A673 (cell line): ENCODE results near the gene CBX2. TPM values are rescaled to one million over a fixed set of nuclear protein-coding genes. Genes with fewer than 3 reads are reported as not detected.

Source experiments
- BruUV-seq: library from RNA; stranded (reverse); fragments of 400-500 nt; replicated peaks from 2 replicates; lab custom pipeline; 2021; lab: Mats Ljungman, UMichigan
- CTCF ChIA-PET: fragments of 300-600 bp; sonication (Branson Sonifier 250); formaldehyde crosslinking; loops from one replicate; lab custom pipeline; 2022; ENCODE audit warnings: antibody characterized with exemption; lab: Charles Lee
- POLR2A ChIA-PET: fragments of 300-600 bp; sonication (Branson Sonifier 250); formaldehyde crosslinking; loops from one replicate; lab custom pipeline; 2022; ENCODE audit warnings: antibody characterized with exemption; ENCODE audit not compliant: low non-redundant PET; lab: Charles Lee
- DNase-seq: peaks from one replicate; pipeline ENCODE4 v3.0.0-alpha.2; 2015; ENCODE audit warnings: low spot score
- H3K27ac ChIP-seq: fragments of 200-600 bp; sonication (generic); 2 replicates; pipeline ENCODE4 v1.5.1; 2016; ENCODE audit warnings: mixed run types, low read depth, mild to moderate bottlenecking, mixed read lengths, antibody characterized with exemption, low read length; ENCODE audit not compliant: poor library complexity, severe bottlenecking
- H3K27me3 ChIP-seq: fragments of 200-600 bp; sonication (generic); replicated peaks from 2 replicates; pipeline ENCODE4 v1.6.1; 2017; ENCODE audit warnings: mixed run types, low read depth, mild to moderate bottlenecking, mixed read lengths, antibody characterized with exemption, low read length; ENCODE audit not compliant: insufficient read depth, poor library complexity
- H3K36me3 ChIP-seq: fragments of 200-600 bp; sonication (generic); 2 replicates; pipeline ENCODE4 v1.6.1; 2016; ENCODE audit warnings: mixed run types, mild to moderate bottlenecking, mixed read lengths, antibody characterized with exemption, low read length; ENCODE audit not compliant: insufficient read depth, poor library complexity, severe bottlenecking
- H3K4me1 ChIP-seq: fragments of 200-600 bp; sonication (generic); 2 replicates; pipeline ENCODE4 v1.6.1; 2017; ENCODE audit warnings: mixed run types, mild to moderate bottlenecking, mixed read lengths, antibody characterized with exemption, low read length; ENCODE audit not compliant: insufficient read depth, poor library complexity, severe bottlenecking
- H3K4me3 ChIP-seq: fragments of 200-600 bp; sonication (generic); 2 replicates; pipeline ENCODE4 v1.5.1; 2016; ENCODE audit warnings: low read depth, mixed run types, mild to moderate bottlenecking, mixed read lengths, low read length; ENCODE audit not compliant: poor library complexity, severe bottlenecking
- H3K9me3 ChIP-seq: fragments of 200-600 bp; sonication (generic); 2 replicates; pipeline ENCODE4 v1.6.1; 2016; ENCODE audit warnings: mixed run types, low read depth, mild to moderate bottlenecking, mixed read lengths, antibody characterized with exemption, low read length; ENCODE audit not compliant: poor library complexity, severe bottlenecking
- EZH2 ChIP-seq: fragments of 200-600 bp; sonication (generic); IDR thresholded peaks from 2 replicates; pipeline ENCODE4 v1.6.1; 2017; ENCODE audit warnings: borderline replicate concordance, low read depth, mild to moderate bottlenecking, mixed read lengths, antibody characterized with exemption, low read length; ENCODE audit not compliant: poor library complexity, severe bottlenecking
- intact Hi-C: fragments of 100-400 bp; cut with micrococcal nuclease; formaldehyde crosslinking; loops from one replicate; pipeline ENCODE4 v1.10.0; 2022; ENCODE audit not compliant: unreplicated experiment
- total RNA-seq: library from RNA; stranded (reverse); gene quantifications from 2 replicates; pipeline ENCODE4 v1.2.3, GENCODE V29; 2021
- TF ChIP-seq, protein P1 (sequence below): fragments of 300-800, 200-600 bp; sonication (generic); conservative IDR thresholded peaks from 2 replicates; pipeline ENCODE4 v1.5.1; 2017; ENCODE audit warnings: low read depth, mild to moderate bottlenecking, antibody characterized with exemption, low read length, moderate library complexity, mixed read lengths

The CBX2 gene
- total RNA-seq, 1 experiment from 2014 or later = 59.5 TPM

GRCh38 chr17:79826841-79827578 lies 49.1 kb downstream of the CBX2 start:
- Histone ChIP-seq H3K27ac (peak overlapping the region; percentile 74), H3K4me3 (no peak overlapping the region), H3K27me3 (no peaks in the 10 kb centered on the region), H3K36me3 (no peaks in the 10 kb centered on the region), H3K4me1 (peaks cover 69% of the 10 kb centered on the region), H3K9me3 (no peaks in the 10 kb centered on the region)
- POLR2A ChIA-PET = interaction anchor here (1.9 kb wide), 1 partner anchor 12 kb away, joined by 8 read pairs; the partner anchor contains the start of gene CBX4
- intact Hi-C loops = loop anchor here (2.0 kb wide), 1 partner anchor 16 kb away; no protein-coding TSS in a partner anchor
- BruUV-seq = no TSS peak
- TF ChIP-seq, protein P1, sequence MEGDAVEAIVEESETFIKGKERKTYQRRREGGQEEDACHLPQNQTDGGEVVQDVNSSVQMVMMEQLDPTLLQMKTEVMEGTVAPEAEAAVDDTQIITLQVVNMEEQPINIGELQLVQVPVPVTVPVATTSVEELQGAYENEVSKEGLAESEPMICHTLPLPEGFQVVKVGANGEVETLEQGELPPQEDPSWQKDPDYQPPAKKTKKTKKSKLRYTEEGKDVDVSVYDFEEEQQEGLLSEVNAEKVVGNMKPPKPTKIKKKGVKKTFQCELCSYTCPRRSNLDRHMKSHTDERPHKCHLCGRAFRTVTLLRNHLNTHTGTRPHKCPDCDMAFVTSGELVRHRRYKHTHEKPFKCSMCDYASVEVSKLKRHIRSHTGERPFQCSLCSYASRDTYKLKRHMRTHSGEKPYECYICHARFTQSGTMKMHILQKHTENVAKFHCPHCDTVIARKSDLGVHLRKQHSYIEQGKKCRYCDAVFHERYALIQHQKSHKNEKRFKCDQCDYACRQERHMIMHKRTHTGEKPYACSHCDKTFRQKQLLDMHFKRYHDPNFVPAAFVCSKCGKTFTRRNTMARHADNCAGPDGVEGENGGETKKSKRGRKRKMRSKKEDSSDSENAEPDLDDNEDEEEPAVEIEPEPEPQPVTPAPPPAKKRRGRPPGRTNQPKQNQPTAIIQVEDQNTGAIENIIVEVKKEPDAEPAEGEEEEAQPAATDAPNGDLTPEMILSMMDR = no peak
- no peak for TF ChIP-seq EZH2
- CTCF ChIA-PET = interaction anchor here (0.8 kb wide), 1 partner anchor 8 kb away, joined by 4 read pairs; no protein-coding TSS in a partner anchor
- no peak for DNase-seq

GRCh38 chr17:79829004-79829403 lies 51.1 kb downstream of the CBX2 start:
- intact Hi-C loops = no loop called here
- POLR2A ChIA-PET = interaction anchor here (0.6 to 0.8 kb wide), 2 partner anchors 10 to 19 kb away, joined by 3 to 4 read pairs; partner anchors contain the start of gene CBX4
- Histone ChIP-seq H3K27me3 (no peaks in the 10 kb centered on the region), H3K27ac (peak overlapping the region; percentile 66), H3K4me3 (no peak overlapping the region), H3K4me1 (peaks cover 87% of the 10 kb centered on the region), H3K36me3 (peaks cover 6% of the 10 kb centered on the region), H3K9me3 (no peaks in the 10 kb centered on the region)
- TF ChIP-seq, protein P1 = no peak
- TF ChIP-seq EZH2 = no peak
- CTCF ChIA-PET = interaction anchor here (0.6 kb wide), 1 partner anchor 18 kb away, joined by 5 read pairs; no protein-coding TSS in a partner anchor
- BruUV-seq = no TSS peak
- peak; percentile 60 for DNase-seq

- H3K9me3 ChIP-seq = no peaks in the 10 kb centered on the region
- TF ChIP-seq, protein P1 = no peak
- no peak for TF ChIP-seq EZH2
- intact Hi-C loops = no loop called here
- DNase-seq = no peak
- H3K4me3 ChIP-seq = no peak overlapping the region
- H3K27ac ChIP-seq = peak overlapping the region; percentile 66
- ChIA-PET POLR2A (interaction anchor here (0.6 kb wide), 1 partner anchor 19 kb away, joined by 4 read pairs; no protein-coding TSS in a partner anchor), CTCF (interaction anchor here (0.7 kb wide), 1 partner anchor 16 kb away, joined by 3 read pairs; no protein-coding TSS in a partner anchor)
- H3K36me3 ChIP-seq = peaks cover 10% of the 10 kb centered on the region
- peaks cover 89% of the 10 kb centered on the region for H3K4me1 ChIP-seq
- no TSS peak for BruUV-seq
- H3K27me3 ChIP-seq = no peaks in the 10 kb centered on the region
These were observed 51.5 kb downstream of the CBX2 start for GRCh38 chr17:79829457-79829856.
